Vagina (tissue), 2 donors: ENCODE results near the gene FLT4. TPM values are rescaled to one million over a fixed set of nuclear protein-coding genes. Genes with fewer than 3 reads are reported as not detected.

Source experiments
- DNase-seq, 2 donors: peaks; one replicate each; pipeline ENCODE4 v3.0.0-alpha.2; 2017; ENCODE audit errors: extremely low spot score in 2 of 2
- H3K27ac ChIP-seq: fragments of 200-600 bp; sonication (generic); one replicate; pipeline ENCODE4 v1.5.1; 2019
- H3K27me3 ChIP-seq: fragments of 200-600 bp; sonication (generic); one replicate; pipeline ENCODE4 v1.5.1; 2019
- H3K36me3 ChIP-seq, 2 donors: fragments of 200-600 bp; sonication (generic); one replicate each; pipeline ENCODE4 v1.5.1; 2017 to 2019
- H3K4me1 ChIP-seq: fragments of 200-600 bp; sonication (generic); one replicate; pipeline ENCODE4 v1.5.1; 2019
- H3K4me3 ChIP-seq, 2 donors: fragments of 200-600 bp; sonication (generic); 1 replicate in 1 of 2; 2 replicates in 1 of 2; pipeline ENCODE4 v1.5.1; 2016 to 2019
- H3K9me3 ChIP-seq: fragments of 200-600 bp; sonication (generic); one replicate; pipeline ENCODE4 v1.5.1; 2019
- POLR2A ChIP-seq, 2 donors: fragments of 450-650 bp; IDR thresholded peaks; one replicate each; pipeline ENCODE4 v1.6.1; 2017; ENCODE audit warnings: antibody characterized with exemption in 2 of 2, mild to moderate bottlenecking in 2 of 2, moderate library complexity in 2 of 2
- POLR2AphosphoS5 ChIP-seq, 2 donors: sonication (generic); formaldehyde crosslinking; IDR thresholded peaks; one replicate each; pipeline ENCODE4 v1.9.0; 2017; ENCODE audit warnings: antibody characterized with exemption in 2 of 2, mild to moderate bottlenecking in 2 of 2, low read depth in 1 of 2; ENCODE audit not compliant: insufficient read depth in 1 of 2
- intact Hi-C: fragments of 100-400 bp; cut with DNase I; formaldehyde crosslinking; loops from one replicate; pipeline ENCODE4 v1.15.1; 2023
- total RNA-seq: library from RNA; depleted of rRNA; stranded (reverse); fragments of >200 nt; gene quantifications from one replicate; pipeline ENCODE4 v1.2.3, GENCODE V29; 2016
- TF ChIP-seq, protein P1 (sequence below), 3 experiments: fragments of 450-650 bp in 2 of 3; fragments of 200-600 bp in 1 of 3; sonication (generic) in 1 of 3; IDR thresholded peaks; one replicate each; pipeline ENCODE4 v1.5.1; 2017 to 2019; ENCODE audit warnings: antibody characterized with exemption in 3 of 3, mild to moderate bottlenecking in 2 of 3, moderate library complexity in 2 of 3

FLT4 gene
- total RNA-seq, 1 donor from 2014 or later, result 20.9 TPM

DNA sequence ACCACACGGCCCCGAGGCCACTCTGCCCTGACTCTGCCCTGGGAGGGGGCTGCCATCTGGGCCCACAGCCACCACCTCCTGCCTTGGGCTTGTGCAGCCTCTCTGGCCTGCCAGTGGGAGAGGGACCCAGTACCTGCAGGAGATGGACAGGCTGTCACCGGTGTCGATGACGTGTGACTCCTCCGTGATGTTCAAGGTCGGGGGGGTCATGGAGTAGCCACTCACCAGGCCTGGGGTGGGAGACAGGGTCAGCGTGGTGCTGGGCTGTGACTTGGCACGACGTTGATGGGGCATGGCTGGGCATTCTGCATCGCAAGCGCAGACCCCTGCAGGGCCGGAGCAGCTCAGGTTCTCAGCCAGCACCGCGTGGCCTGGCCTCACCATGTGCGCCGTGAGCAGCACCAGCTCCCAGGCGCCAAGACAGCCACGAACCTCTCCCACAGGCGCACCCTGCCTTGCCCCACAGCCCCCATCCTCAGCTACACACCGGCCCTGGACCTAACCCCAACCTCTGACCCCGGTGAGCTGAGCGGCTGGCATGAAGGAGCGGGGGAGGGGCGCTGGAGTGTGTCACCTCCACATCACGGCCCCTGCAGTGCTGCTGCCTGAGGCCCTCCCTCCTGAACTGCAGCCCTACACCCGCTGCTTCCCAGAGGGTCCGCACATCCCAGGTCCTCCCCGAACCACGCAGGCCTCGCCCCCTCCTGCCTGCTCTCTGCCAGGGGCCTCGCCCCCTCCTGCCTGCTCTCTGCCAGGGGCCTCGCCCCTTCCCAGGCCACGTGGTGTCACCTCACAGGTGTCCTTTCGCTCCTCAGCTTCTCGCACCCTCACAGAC is 17.6 kb downstream of the FLT4 start:
- TF ChIP-seq, protein P1, sequence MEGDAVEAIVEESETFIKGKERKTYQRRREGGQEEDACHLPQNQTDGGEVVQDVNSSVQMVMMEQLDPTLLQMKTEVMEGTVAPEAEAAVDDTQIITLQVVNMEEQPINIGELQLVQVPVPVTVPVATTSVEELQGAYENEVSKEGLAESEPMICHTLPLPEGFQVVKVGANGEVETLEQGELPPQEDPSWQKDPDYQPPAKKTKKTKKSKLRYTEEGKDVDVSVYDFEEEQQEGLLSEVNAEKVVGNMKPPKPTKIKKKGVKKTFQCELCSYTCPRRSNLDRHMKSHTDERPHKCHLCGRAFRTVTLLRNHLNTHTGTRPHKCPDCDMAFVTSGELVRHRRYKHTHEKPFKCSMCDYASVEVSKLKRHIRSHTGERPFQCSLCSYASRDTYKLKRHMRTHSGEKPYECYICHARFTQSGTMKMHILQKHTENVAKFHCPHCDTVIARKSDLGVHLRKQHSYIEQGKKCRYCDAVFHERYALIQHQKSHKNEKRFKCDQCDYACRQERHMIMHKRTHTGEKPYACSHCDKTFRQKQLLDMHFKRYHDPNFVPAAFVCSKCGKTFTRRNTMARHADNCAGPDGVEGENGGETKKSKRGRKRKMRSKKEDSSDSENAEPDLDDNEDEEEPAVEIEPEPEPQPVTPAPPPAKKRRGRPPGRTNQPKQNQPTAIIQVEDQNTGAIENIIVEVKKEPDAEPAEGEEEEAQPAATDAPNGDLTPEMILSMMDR (IDR thresholded peaks at IDR 0.05), result no peak
- no peak for TF ChIP-seq POLR2AphosphoS5 (IDR thresholded peaks at IDR 0.05; ENCODE audit: insufficient read depth in 1 of 2, low read depth in 1 of 2)
- Histone ChIP-seq H3K36me3 (no peaks in the 10 kb centered on the region), H3K27ac (no peak overlapping the region), H3K4me3 (no peak overlapping the region), H3K4me1 (no peaks in the 10 kb centered on the region), H3K27me3 (no peaks in the 10 kb centered on the region), H3K9me3 (no peaks in the 10 kb centered on the region)
- DNase-seq, result no peak
- intact Hi-C loops, result no loop called here

GRCh38 chr5:180630426-180630825 is 19.0 kb downstream of the FLT4 start:
- TF ChIP-seq POLR2AphosphoS5 (IDR thresholded peaks at IDR 0.05; ENCODE audit: insufficient read depth in 1 of 2, low read depth in 1 of 2) (no peak), POLR2A (IDR thresholded peaks at IDR 0.05) (no peak)
- TF ChIP-seq, protein P1 (IDR thresholded peaks at IDR 0.05), result no peak
- Histone ChIP-seq H3K27ac (no peak overlapping the region), H3K36me3 (no peaks in the 10 kb centered on the region), H3K4me3 (no peak overlapping the region), H3K9me3 (no peaks in the 10 kb centered on the region), H3K4me1 (no peaks in the 10 kb centered on the region), H3K27me3 (no peaks in the 10 kb centered on the region)
- DNase-seq, result no peak
- intact Hi-C loops, result no loop called here

DNA sequence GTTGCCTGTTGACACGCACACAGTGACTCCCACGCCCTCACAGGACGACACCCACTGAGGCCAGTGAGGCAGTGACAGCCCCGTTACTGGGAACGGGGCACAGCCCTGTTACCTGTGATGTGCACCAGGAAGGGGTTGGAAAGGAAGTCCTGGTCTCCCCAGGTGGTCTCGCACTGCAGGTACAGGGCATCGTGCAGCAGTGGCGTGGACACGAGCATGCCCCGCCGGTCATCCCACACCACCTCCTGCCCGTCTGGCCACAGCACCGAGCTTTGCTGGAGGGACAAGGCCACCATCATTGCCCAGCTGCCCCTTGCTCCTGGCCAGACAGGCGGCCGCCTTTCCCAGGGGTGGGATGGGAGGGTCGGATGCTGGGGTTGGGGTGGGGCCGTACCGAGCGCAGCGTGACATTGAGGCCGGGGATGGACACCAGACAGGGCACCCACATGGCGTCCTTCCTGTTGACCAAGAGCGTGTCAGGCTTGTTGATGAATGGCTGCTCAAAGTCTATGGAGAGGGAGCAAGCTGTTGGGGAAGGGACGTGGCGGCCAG is 19.5 kb downstream of the FLT4 start:
- no peaks in the 10 kb centered on the region for H3K36me3 ChIP-seq
- H3K27me3 ChIP-seq, result no peaks in the 10 kb centered on the region
- no peaks in the 10 kb centered on the region for H3K9me3 ChIP-seq
- TF ChIP-seq POLR2A (IDR thresholded peaks at IDR 0.05), result no peak
- TF ChIP-seq POLR2AphosphoS5 (IDR thresholded peaks at IDR 0.05; ENCODE audit: insufficient read depth in 1 of 2, low read depth in 1 of 2), result no peak
- TF ChIP-seq, protein P1 (IDR thresholded peaks at IDR 0.05), result no peak
- H3K4me1 ChIP-seq, result no peaks in the 10 kb centered on the region
- no peak overlapping the region for H3K4me3 ChIP-seq
- H3K27ac ChIP-seq, result no peak overlapping the region
- intact Hi-C loops, result no loop called here
- DNase-seq, result no peak

GRCh38 chr5:180628827-180629750 is 20.3 kb downstream of the FLT4 start:
- Histone ChIP-seq H3K27ac (no peak overlapping the region), H3K36me3 (no peaks in the 10 kb centered on the region), H3K9me3 (no peaks in the 10 kb centered on the region), H3K4me3 (no peak overlapping the region), H3K27me3 (no peaks in the 10 kb centered on the region), H3K4me1 (no peaks in the 10 kb centered on the region)
- intact Hi-C loops, result no loop called here
- DNase-seq, result no peak
- TF ChIP-seq, protein P1 (IDR thresholded peaks at IDR 0.05), result no peak
- TF ChIP-seq POLR2AphosphoS5 (IDR thresholded peaks at IDR 0.05; ENCODE audit: insufficient read depth in 1 of 2, low read depth in 1 of 2) (no peak), POLR2A (IDR thresholded peaks at IDR 0.05) (no peak)
